Fibroblast of the aortic adventitia (primary cell): ENCODE measurements around the gene SNCG. TPM values are rescaled to one million over a fixed set of nuclear protein-coding genes. Genes with fewer than 3 reads are reported as not detected.
A peak's percentile ranks its signal among the peaks of the same experiment; 100 is the strongest.
"Not testable (repeated sequence)": the region's sequence is repeated elsewhere in the genome, so short reads cannot be mapped to it uniquely, and the experiment has no call there.

Source experiments
- DNase-seq: peaks from one replicate; pipeline ENCODE4 v3.0.0-alpha.2; 2010; ENCODE audit warnings: low read depth
- H3K4me3 ChIP-seq: 2 replicates; pipeline ENCODE4 v1.5.1; 2011; ENCODE audit warnings: low read depth, mild to moderate bottlenecking, control low read depth, low read length, moderate library complexity
- total RNA-seq: library from RNA; depleted of rRNA; stranded (reverse); fragments of >200 nt; gene quantifications from 2 replicates; pipeline ENCODE4 v1.2.3, GENCODE V29; 2012; ENCODE audit warnings: low replicate concordance
- TF ChIP-seq, protein P1 (sequence below): IDR thresholded peaks from 2 replicates; pipeline ENCODE4 v1.5.1; 2011; ENCODE audit warnings: mild to moderate bottlenecking, low read length, control low read depth, inconsistent platforms; ENCODE audit not compliant: insufficient read depth

SNCG gene
- total RNA-seq, 1 donor, result 2.8 TPM

- TF ChIP-seq, protein P1, sequence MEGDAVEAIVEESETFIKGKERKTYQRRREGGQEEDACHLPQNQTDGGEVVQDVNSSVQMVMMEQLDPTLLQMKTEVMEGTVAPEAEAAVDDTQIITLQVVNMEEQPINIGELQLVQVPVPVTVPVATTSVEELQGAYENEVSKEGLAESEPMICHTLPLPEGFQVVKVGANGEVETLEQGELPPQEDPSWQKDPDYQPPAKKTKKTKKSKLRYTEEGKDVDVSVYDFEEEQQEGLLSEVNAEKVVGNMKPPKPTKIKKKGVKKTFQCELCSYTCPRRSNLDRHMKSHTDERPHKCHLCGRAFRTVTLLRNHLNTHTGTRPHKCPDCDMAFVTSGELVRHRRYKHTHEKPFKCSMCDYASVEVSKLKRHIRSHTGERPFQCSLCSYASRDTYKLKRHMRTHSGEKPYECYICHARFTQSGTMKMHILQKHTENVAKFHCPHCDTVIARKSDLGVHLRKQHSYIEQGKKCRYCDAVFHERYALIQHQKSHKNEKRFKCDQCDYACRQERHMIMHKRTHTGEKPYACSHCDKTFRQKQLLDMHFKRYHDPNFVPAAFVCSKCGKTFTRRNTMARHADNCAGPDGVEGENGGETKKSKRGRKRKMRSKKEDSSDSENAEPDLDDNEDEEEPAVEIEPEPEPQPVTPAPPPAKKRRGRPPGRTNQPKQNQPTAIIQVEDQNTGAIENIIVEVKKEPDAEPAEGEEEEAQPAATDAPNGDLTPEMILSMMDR, result no peak
- H3K4me3 ChIP-seq, result no peak overlapping the region
- DNase-seq, result no peak
These were observed 25.7 kb upstream of the SNCG start for GRCh38 chr10:86932674-86933073.

- H3K4me3 ChIP-seq, DNase-seq: not testable (repeated sequence)
These were observed 24.2 kb upstream of the SNCG start for GRCh38 chr10:86934162-86934711.

GRCh38 chr10:86936661-86937501, 21.5 kb upstream of the SNCG start:
- no peak overlapping the region for H3K4me3 ChIP-seq
- TF ChIP-seq, protein P1, result no peak
- peak; percentile 57 for DNase-seq

DNA sequence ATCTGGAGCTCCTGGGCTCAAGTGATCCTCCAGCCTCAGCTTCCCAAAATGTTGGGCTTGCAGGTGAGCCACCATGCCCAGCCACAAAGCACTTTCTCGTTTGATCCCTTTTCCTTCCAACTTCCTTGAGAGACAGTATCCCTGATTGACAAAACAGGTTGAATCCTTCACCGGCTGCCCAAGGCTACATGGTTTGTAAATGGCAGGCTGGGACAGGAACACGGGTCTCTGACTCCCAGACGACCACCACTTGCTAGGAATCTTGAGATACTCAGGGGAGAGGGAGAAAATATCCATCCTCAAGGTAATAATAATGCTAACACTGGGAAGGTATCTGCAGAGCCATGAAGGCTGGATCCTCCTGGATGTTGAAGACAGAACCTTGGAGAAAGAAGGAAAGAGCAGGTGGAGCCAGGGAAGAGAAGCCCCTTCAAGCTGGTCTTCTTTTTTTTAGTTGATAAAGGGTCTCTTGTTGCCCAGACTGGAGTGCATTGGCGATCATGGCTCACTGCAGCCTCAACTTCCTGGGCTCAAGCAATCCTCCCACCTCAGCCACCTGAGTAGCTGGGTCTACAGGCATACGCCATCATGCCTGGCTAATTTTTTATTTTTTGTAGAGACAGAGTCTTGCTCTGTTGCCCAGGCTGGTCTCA, 20.8 kb upstream of the SNCG start:
- no peak overlapping the region for H3K4me3 ChIP-seq
- TF ChIP-seq, protein P1, result no peak
- no peak for DNase-seq

DNA sequence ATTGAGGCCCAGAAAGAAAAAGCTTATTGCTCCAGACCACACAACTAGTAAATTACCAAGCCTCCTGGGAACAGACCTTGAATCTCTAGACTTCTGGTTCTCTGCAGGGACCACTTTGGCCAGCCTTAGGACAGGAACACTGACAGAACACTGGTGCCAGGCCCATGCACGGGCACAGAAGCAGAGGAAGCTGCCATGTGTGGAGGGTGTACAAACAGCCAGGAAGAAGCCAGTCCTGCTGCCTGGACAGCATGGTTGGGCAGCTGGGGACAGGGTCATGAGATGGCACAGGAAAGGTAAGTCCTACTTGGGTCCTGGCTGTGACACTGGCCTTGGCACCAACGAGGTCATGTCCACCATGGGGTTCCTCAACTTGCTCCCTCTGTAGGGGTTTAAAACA, 20.1 kb upstream of the SNCG start:
- H3K4me3 ChIP-seq, result no peak overlapping the region
- DNase-seq, result no peak
- TF ChIP-seq, protein P1, result no peak

GRCh38 chr10:86940076-86940475, 18.3 kb upstream of the SNCG start:
- not testable (repeated sequence) for DNase-seq, H3K4me3 ChIP-seq

- DNase-seq, result no peak
- no peak overlapping the region for H3K4me3 ChIP-seq
- TF ChIP-seq, protein P1, result no peak
These were observed 17.7 kb upstream of the SNCG start for GRCh38 chr10:86940677-86941076.
